Coronary artery (tissue), 2 donors: ENCODE measurements around the gene OSBPL9.

Experiments used
- DNase-seq: peaks from one replicate; pipeline ENCODE4 v3.0.0-alpha.2; 2017; ENCODE audit warnings: low spot score
- H3K27ac ChIP-seq, 2 donors: fragments of 200-600 bp; sonication (generic); one replicate each; pipeline ENCODE4 v1.5.1; 2016 to 2019
- H3K4me3 ChIP-seq: fragments of 200-600 bp; sonication (generic); 2 replicates; pipeline ENCODE4 v1.5.1; 2016; ENCODE audit warnings: mild to moderate bottlenecking, moderate library complexity
- CTCF ChIP-seq: fragments of 200-600 bp; sonication (generic); IDR thresholded peaks from one replicate; pipeline ENCODE4 v1.5.1; 2019; ENCODE audit warnings: antibody characterized with exemption

The OSBPL9 gene

GRCh38 chr1:51705035-51705434 lies 88.1 kb downstream of the OSBPL9 start:
- H3K27ac ChIP-seq = no peak overlapping the region
- no peak for DNase-seq
- TF ChIP-seq CTCF = no peak
- H3K4me3 ChIP-seq = no peak overlapping the region

- no peak for DNase-seq
- Histone ChIP-seq H3K4me3 (no peak overlapping the region), H3K27ac (no peak overlapping the region)
- TF ChIP-seq CTCF = no peak
Observed at GRCh38 chr1:51708911-51709760, 92.2 kb downstream of the OSBPL9 start.

GRCh38 chr1:51709951-51710350 lies 93.1 kb downstream of the OSBPL9 start:
- no peak for DNase-seq
- Histone ChIP-seq H3K27ac (no peak overlapping the region), H3K4me3 (no peak overlapping the region)
- TF ChIP-seq CTCF = no peak

GRCh38 chr1:51712590-51712989 lies 95.7 kb downstream of the OSBPL9 start:
- H3K27ac ChIP-seq = no peak overlapping the region
- TF ChIP-seq CTCF = no peak
- no peak overlapping the region for H3K4me3 ChIP-seq
- DNase-seq = no peak

GRCh38 chr1:51714374-51715019 lies 97.6 kb downstream of the OSBPL9 start:
- Histone ChIP-seq H3K4me3 (no peak overlapping the region), H3K27ac (no peak overlapping the region)
- TF ChIP-seq CTCF = no peak
- no peak for DNase-seq

- H3K4me3 ChIP-seq = no peak overlapping the region
- TF ChIP-seq CTCF = no peak
- no peak overlapping the region for H3K27ac ChIP-seq
- DNase-seq = no peak
Observed at GRCh38 chr1:51715369-51715768, 98.5 kb downstream of the OSBPL9 start.

GRCh38 chr1:51716746-51717145 lies 99.9 kb downstream of the OSBPL9 start:
- TF ChIP-seq CTCF = no peak
- Histone ChIP-seq H3K27ac (no peak overlapping the region), H3K4me3 (no peak overlapping the region)
- no peak for DNase-seq
